ENCODE results near the gene NUP35.
"Not testable (repeated sequence)": the region's sequence is repeated elsewhere in the genome, so short reads cannot be mapped to it uniquely, and the experiment has no call there.

NUP35 gene

GRCh38 chr2:183148955-183149354 lies 24.7 kb downstream of the NUP35 start:
- DNase-seq = no peak

GRCh38 chr2:183149489-183149888 lies 25.2 kb downstream of the NUP35 start:
- no peak for DNase-seq

- DNase-seq = not testable (repeated sequence)
Measured at GRCh38 chr2:183152280-183152679, 28.0 kb downstream of the NUP35 start.

GRCh38 chr2:183153967-183154366 lies 29.7 kb downstream of the NUP35 start:
- DNase-seq = no peak

GRCh38 chr2:183154772-183155171 lies 30.5 kb downstream of the NUP35 start:
- peak; percentile 82 for DNase-seq

- no peak for DNase-seq
Measured at GRCh38 chr2:183157131-183157530, 32.9 kb downstream of the NUP35 start.

- no peak for DNase-seq
Measured at GRCh38 chr2:183162362-183162761, 38.1 kb downstream of the NUP35 start.

- DNase-seq = no peak
Measured at GRCh38 chr2:183163821-183164649, 39.8 kb downstream of the NUP35 start.

GRCh38 chr2:183164650-183165015 lies 40.4 kb downstream of the NUP35 start:
- no peak for DNase-seq

GRCh38 chr2:183166210-183166609 lies 42.0 kb downstream of the NUP35 start:
- no peak for DNase-seq

GRCh38 chr2:183166976-183167375 lies 42.7 kb downstream of the NUP35 start:
- not testable (repeated sequence) for DNase-seq

- no peak for DNase-seq
Measured at GRCh38 chr2:183172220-183172887, 48.1 kb downstream of the NUP35 start.

GRCh38 chr2:183179156-183179555 lies 54.9 kb downstream of the NUP35 start:
- DNase-seq = no peak

- DNase-seq = no peak
Measured at GRCh38 chr2:183185534-183185933, 61.3 kb downstream of the NUP35 start.

GRCh38 chr2:183186296-183186695 lies 62.1 kb downstream of the NUP35 start:
- DNase-seq = no peak

- no peak for DNase-seq
Measured at GRCh38 chr2:183186766-183187165, 62.5 kb downstream of the NUP35 start.

GRCh38 chr2:183192343-183192742 lies 68.1 kb downstream of the NUP35 start:
- DNase-seq = no peak

GRCh38 chr2:183193904-183194303 lies 69.7 kb downstream of the NUP35 start:
- no peak for DNase-seq

- no peak for DNase-seq
Measured at GRCh38 chr2:183195397-183195796, 71.2 kb downstream of the NUP35 start.

GRCh38 chr2:183195998-183196409 lies 71.8 kb downstream of the NUP35 start:
- DNase-seq = peak; percentile 48

GRCh38 chr2:183204397-183204796 lies 80.2 kb downstream of the NUP35 start:
- DNase-seq = peak; percentile 5

- DNase-seq = peak; percentile 64
Measured at GRCh38 chr2:183207110-183207509, 82.9 kb downstream of the NUP35 start.

- no peak for DNase-seq
Measured at GRCh38 chr2:183209395-183210028, 85.3 kb downstream of the NUP35 start.
